ENCODE results near the gene THAP4. TPM values are rescaled to one million over a fixed set of nuclear protein-coding genes. Genes with fewer than 3 reads are reported as not detected.

The THAP4 gene
- polyA plus RNA-seq, 1 donor (not counting 4 experiments of a cell fraction or from before 2014, with no cell fraction given), result 30.3 TPM

GRCh38 chr2:241673189-241673663 lies 36.3 kb upstream of the THAP4 start:
- H3K9me1 ChIP-seq (ENCODE audit: control insufficient read depth, extremely low read depth, insufficient read depth, low read length), result no peaks in the 10 kb centered on the region
- no peak for FAIRE-seq
- H3K9ac ChIP-seq (ENCODE audit: control insufficient read depth, extremely low read depth, insufficient read depth, low read length), result no peak overlapping the region
- H3K27ac ChIP-seq (ENCODE audit: control insufficient read depth, insufficient read depth, low read length), result no peak overlapping the region
- H3K36me3 ChIP-seq (ENCODE audit: control insufficient read depth in 2 of 2, extremely low read depth in 1 of 2, insufficient read depth in 2 of 2, low read length in 2 of 2), result peaks cover 31 to 35% of the 10 kb centered on the region in 2 experiments
- no peak for DNase-seq (ENCODE audit: low read depth, low spot score)
- no peaks in the 10 kb centered on the region for H3K27me3 ChIP-seq (ENCODE audit: control insufficient read depth, extremely low read depth, insufficient read depth, low read length)
- no peaks in the 10 kb centered on the region for H3K9me3 ChIP-seq (ENCODE audit: control insufficient read depth, low read depth, low read length)
- dilution Hi-C loops (cut with MboI; ENCODE audit: extremely low pct_ligation_motif_present, low sequenced_read_pairs), result no loop called here
- H2AFZ ChIP-seq (ENCODE audit: control insufficient read depth, low read length), result no peak overlapping the region
- H4K20me1 ChIP-seq (ENCODE audit: control insufficient read depth, extremely low read depth, insufficient read depth, low read length), result no peaks in the 10 kb centered on the region
- H3K4me1 ChIP-seq (ENCODE audit: control insufficient read depth, extremely low read depth, insufficient read depth, low read length), result no peaks in the 10 kb centered on the region
- no peak for TF ChIP-seq EZH2 (IDR thresholded peaks at IDR 0.05; ENCODE audit: low read length)
- no peak for TF ChIP-seq CTCF (optimal IDR thresholded peaks at IDR 0.05 in 1 of 3, IDR thresholded peaks at IDR 0.05 in 1 of 3, conservative IDR thresholded peaks at IDR 0.05 in 1 of 3; ENCODE audit: extremely low read depth in 1 of 3, insufficient read depth in 2 of 3, low read length in 3 of 3)
- H3K4me2 ChIP-seq (ENCODE audit: control insufficient read depth, extremely low read depth, insufficient read depth, low read depth, low read length), result no peak overlapping the region
- no peak overlapping the region for H3K4me3 ChIP-seq (ENCODE audit: control insufficient read depth in 2 of 3, extremely low read depth in 1 of 3, insufficient read depth in 2 of 3, low read depth in 1 of 3, low read length in 3 of 3)
- no peaks in the 10 kb centered on the region for H3K79me2 ChIP-seq (ENCODE audit: control insufficient read depth, insufficient read depth, low read length)

GRCh38 chr2:241672243-241673188 lies 35.6 kb upstream of the THAP4 start:
- Histone ChIP-seq H2AFZ (ENCODE audit: control insufficient read depth, low read length) (no peak overlapping the region), H3K9me1 (ENCODE audit: control insufficient read depth, extremely low read depth, insufficient read depth, low read length) (no peaks in the 10 kb centered on the region), H4K20me1 (ENCODE audit: control insufficient read depth, extremely low read depth, insufficient read depth, low read length) (no peaks in the 10 kb centered on the region), H3K4me3 (ENCODE audit: control insufficient read depth in 2 of 3, extremely low read depth in 1 of 3, insufficient read depth in 2 of 3, low read depth in 1 of 3, low read length in 3 of 3) (no peak overlapping the region), H3K4me1 (ENCODE audit: control insufficient read depth, extremely low read depth, insufficient read depth, low read length) (no peaks in the 10 kb centered on the region), H3K36me3 (ENCODE audit: control insufficient read depth in 2 of 2, extremely low read depth in 1 of 2, insufficient read depth in 2 of 2, low read length in 2 of 2) (peaks cover 35 to 36% of the 10 kb centered on the region in 2 experiments), H3K27me3 (ENCODE audit: control insufficient read depth, extremely low read depth, insufficient read depth, low read length) (no peaks in the 10 kb centered on the region), H3K27ac (ENCODE audit: control insufficient read depth, insufficient read depth, low read length) (no peak overlapping the region), H3K9ac (ENCODE audit: control insufficient read depth, extremely low read depth, insufficient read depth, low read length) (no peak overlapping the region), H3K79me2 (ENCODE audit: control insufficient read depth, insufficient read depth, low read length) (no peaks in the 10 kb centered on the region), H3K9me3 (ENCODE audit: control insufficient read depth, low read depth, low read length) (no peaks in the 10 kb centered on the region), H3K4me2 (ENCODE audit: control insufficient read depth, extremely low read depth, insufficient read depth, low read depth, low read length) (no peak overlapping the region)
- dilution Hi-C loops (cut with MboI; ENCODE audit: extremely low pct_ligation_motif_present, low sequenced_read_pairs), result no loop called here
- FAIRE-seq, result no peak
- no peak for TF ChIP-seq CTCF (optimal IDR thresholded peaks at IDR 0.05 in 1 of 3, IDR thresholded peaks at IDR 0.05 in 1 of 3, conservative IDR thresholded peaks at IDR 0.05 in 1 of 3; ENCODE audit: extremely low read depth in 1 of 3, insufficient read depth in 2 of 3, low read length in 3 of 3)
- TF ChIP-seq EZH2 (IDR thresholded peaks at IDR 0.05; ENCODE audit: low read length), result no peak
- no peak for DNase-seq (ENCODE audit: low read depth, low spot score)

Data from keratinocyte (primary cell).